H54 (cell line): ENCODE data around the gene SLC25A5.

Source experiments
- DNase-seq: peaks from one replicate; pipeline ENCODE4 v3.0.0; 2011; ENCODE audit warnings: low spot score, mixed read lengths; ENCODE audit not compliant: insufficient read length
- FAIRE-seq: peaks from 3 replicates; lab custom pipeline; 2011; peaks lifted over from hg19 to GRCh38; lab: Jason Lieb, UNC
- POLR2A ChIP-seq: IDR thresholded peaks from 2 replicates; pipeline ENCODE4 v1.6.1; 2011; ENCODE audit warnings: low read depth, mild to moderate bottlenecking, low read length

The SLC25A5 gene

DNA sequence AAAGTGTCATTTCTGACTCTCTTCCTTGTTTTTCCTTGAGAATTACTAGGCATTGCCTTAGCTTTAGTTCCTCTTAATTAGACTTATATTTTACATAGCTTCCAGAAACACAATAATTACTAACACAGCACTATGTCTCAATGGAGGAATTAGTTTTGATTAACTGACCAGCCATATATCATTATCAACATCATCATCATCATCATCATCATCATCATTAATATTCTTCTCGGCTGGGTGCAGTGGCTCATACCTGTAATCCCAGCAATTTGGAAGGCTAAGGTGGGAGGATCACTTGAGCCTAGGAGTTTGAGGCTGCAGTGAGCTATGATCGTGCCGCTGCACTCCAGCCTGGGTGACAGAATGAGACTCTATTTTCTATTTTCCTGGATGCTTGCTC lies 2.7 kb upstream of the SLC25A5 start:
- no peak for DNase-seq
- no peak for TF ChIP-seq POLR2A
- FAIRE-seq: no peak

- no peak for TF ChIP-seq POLR2A
- no peak for FAIRE-seq
- DNase-seq: no peak
Observed at GRCh38 chrX:119466970-119467369, 1.3 kb upstream of the SLC25A5 start.

DNA sequence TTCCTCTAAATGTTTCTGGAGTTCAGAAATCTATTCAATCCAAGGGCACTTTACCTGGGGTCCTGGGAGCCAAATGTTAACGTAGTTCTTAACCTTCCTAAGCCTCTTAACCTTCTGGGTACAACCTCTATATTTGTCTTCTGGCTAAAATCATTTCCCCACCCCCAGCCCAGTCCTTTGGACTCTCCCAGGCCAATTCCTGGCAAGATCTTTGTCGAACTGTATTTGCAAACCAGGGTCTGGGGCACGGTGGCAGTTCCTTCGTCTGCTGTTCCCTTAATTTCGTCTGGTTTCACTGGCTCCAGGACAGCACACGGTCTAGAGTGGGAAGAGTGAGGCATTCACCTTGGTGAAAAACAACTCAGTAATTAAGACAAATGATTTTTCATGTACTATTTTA lies 811 bp upstream of the SLC25A5 start:
- no peak for TF ChIP-seq POLR2A
- FAIRE-seq: no peak
- DNase-seq: no peak

DNA sequence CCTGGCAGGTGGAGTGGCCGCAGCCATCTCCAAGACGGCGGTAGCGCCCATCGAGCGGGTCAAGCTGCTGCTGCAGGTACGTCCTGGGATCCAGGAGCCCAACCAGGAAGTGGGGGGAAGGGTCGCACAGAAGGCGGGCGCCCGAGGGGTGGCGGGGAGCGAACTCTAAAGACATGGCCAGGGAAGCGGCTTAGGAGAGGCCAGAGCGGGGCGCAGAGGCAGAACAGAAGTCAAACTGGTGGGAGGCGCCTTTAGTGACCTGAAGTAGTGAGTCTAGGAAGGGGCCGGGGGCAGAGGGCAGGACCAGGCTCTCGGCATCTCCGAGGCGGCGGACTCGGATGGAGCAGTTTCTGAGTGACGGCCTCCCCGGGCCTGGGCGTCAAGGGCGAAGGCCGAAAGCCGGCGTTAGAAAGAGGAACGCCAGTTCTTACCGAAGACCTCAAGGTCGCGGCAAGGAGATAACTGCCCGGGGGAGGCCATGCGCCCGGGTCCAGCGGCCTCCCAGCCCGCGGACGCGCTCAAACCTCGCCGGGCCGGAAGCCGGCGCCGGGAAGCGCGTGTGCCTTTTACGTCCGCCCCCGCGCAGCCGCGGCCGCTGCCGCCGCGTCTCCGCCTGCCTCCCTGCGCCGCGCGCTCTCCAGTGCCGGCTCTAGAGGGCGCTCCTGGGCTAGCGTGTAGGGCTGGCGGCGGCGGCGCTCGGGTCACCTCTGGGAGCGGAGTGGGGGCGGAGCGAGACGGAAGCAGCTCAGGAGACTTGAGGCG lies 488 bp downstream of the SLC25A5 start:
- no peak for FAIRE-seq
- TF ChIP-seq POLR2A: peak; percentile 34
- peak; percentile 51 for DNase-seq

DNA sequence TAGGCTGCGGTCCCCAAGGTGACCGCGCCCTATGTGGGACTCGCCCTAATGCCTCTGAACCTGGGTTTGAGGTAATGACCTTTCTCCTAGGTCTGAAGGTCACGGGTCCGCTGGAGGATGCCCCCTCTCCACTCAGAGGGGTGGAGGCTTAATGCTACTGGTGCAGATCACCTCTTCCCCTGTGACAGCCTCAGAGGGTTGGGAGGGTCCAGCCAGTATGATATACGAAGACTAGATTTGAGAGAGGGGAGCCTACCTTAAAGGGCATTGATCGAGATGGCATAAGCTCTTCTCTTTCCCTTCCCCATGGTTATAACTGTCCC lies 1.0 kb downstream of the SLC25A5 start:
- FAIRE-seq: no peak
- TF ChIP-seq POLR2A: no peak

DNA sequence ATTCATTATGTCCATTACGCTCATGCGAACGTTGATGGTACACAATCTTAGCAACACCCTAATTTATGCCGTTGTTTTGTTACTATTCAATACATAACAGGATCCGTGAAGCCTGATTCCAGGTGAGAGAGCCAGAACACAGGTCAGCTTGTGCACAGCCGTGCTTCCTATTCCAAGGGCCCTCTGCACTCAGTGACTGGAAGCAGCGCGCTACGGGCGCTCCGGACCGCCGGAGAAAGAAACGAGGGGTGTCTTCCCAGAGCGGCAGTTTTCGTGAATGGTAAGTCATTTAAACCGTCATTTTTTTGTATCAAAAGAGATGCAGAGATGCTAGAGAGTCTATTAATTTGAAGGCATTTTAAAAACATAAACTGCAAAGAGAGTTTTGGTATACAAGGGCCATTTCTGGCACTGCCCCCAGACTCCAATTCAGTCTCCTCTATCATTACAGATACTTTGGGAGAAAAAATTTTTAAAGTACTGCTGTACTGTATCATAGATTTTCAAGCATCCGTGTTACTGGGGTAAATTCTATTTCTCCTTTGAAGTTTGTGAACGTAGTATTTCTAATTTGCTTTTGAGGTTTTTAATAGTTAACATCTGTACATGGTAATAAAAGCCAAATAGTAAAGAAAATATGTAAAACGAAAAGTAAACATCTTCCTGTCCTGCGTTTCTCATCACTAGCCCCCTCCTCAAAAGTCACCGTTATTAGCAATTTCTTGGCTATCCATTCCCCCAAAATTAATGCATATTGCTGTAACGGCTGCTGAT lies 6.6 kb downstream of the SLC25A5 start:
- no peak for DNase-seq
- TF ChIP-seq POLR2A: no peak
- no peak for FAIRE-seq

More for the DNA sequence above, 1.0 kb downstream of the SLC25A5 start:
- no peak for DNase-seq

DNA sequence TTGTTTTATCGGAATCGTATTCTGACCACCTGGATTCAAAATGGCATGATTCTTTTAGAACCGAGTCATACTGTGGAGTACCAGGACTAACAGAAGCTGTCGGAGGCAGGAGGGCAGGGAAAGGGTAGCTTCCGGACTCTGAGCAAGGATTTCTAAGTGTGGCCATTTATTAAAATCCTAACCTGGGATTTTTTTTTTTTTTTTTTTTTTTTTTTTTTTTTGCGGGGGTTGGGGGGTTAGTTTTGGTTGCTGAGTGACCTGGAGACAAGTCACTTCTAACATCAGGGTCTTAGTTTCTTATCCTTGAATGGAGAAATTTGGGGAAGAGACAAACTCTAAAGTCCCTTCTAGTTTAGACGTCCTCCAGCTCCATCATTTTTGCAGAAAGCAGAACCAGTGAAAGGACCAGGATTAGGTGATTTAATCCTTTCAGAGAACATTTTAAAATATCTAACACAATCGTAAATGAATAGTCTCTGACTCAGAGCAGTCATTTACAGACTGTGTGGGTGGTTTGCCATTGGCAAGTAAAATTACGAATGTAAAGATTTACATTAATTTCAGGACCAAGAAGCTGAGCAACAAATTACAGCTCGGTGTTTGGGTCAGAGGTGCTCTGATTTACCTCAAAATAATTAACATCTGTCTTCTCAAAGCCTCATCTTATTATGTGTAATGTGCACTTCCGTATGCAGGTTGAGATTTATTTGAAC lies 7.3 kb downstream of the SLC25A5 start:
- TF ChIP-seq POLR2A: no peak
- FAIRE-seq (no peak), DNase-seq (no peak)

DNA sequence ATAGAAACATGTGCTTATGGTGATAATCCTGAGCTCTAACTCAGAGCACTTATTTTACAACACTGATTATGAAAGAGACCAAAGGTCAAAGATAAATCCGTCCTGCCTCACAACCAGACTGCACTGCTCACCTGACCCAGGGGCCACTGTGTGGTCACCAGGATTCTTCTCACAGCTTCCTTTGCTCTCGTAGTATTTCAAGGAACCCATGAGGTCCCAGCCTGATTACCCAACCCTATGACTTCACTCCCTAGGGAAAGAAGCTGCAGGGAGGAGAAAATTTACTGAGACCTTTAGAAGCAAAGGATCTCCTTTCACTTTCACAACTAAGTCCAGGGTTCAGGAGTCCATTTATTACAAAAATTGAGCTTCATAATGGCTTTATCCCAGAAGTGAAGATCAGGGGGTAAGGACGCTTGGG lies 9.6 kb downstream of the SLC25A5 start:
- DNase-seq (peak; percentile 44), FAIRE-seq (peak; percentile 55)
- TF ChIP-seq POLR2A: no peak

GRCh38 chrX:119478504-119478903 lies 10.3 kb downstream of the SLC25A5 start:
- no peak for FAIRE-seq
- no peak for DNase-seq
- TF ChIP-seq POLR2A: no peak

DNA sequence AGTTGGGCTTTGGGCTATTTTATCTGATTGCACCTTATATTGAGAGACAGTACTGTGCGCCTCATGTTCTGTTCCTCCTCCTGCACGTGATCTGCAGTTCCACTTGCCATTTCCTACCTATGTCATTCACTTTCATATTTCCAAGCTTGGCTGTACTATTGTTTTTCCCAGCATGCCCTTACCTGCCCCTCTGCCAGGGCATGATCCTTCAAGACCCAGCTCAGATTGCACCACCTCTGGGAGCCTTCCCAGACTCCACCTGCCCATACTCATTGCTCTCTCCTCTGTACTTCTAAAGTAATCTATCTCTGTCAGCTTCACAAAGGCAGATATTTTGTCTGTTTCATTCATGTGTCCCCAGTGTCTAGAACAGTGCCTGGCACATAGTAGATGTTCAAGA lies 11.6 kb downstream of the SLC25A5 start:
- DNase-seq (no peak), FAIRE-seq (no peak)
- TF ChIP-seq POLR2A: no peak

DNA sequence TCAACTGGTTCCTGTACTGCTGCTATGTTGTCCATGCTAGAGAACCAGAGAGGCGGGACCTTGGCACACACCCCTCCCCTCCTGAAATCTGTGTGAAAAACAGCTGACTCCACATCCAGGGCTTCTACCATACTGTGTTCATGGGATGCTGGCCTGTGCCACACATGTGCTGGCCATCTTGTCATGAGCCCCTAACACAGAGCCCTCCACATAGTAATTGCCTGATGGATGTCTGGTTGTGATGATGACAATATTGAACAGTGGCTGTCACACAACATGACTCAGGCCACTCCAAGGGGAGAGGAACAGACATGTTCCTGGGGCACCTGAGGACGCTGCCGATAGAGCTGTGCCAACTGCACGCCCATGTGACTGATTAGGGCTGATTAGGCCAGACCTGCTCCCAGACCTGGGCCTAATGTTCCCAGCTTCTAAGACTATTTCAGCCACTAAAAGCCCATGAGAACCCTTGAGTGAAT lies 13.1 kb downstream of the SLC25A5 start:
- no peak for DNase-seq
- FAIRE-seq: no peak
- no peak for TF ChIP-seq POLR2A

DNA sequence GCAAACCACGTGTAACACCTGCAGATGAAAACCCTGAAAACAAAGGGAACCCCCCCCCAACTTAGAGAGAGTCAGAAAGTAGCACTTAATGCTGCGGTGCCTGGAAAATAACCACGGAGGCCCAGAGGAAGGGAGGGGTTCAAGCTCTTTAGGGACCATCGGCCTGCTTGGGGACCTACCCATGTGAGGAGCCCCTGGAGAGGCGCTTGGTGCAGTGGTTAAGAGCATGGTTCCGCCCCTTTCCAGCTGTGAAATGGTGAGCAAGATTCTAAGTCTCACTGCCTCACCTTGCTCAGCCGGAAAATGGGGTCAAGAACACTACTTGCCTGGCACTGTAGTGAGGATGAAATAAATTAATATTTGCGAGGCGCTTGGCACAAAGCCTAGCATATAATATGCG lies 13.8 kb downstream of the SLC25A5 start:
- no peak for FAIRE-seq
- no peak for DNase-seq
- no peak for TF ChIP-seq POLR2A

DNA sequence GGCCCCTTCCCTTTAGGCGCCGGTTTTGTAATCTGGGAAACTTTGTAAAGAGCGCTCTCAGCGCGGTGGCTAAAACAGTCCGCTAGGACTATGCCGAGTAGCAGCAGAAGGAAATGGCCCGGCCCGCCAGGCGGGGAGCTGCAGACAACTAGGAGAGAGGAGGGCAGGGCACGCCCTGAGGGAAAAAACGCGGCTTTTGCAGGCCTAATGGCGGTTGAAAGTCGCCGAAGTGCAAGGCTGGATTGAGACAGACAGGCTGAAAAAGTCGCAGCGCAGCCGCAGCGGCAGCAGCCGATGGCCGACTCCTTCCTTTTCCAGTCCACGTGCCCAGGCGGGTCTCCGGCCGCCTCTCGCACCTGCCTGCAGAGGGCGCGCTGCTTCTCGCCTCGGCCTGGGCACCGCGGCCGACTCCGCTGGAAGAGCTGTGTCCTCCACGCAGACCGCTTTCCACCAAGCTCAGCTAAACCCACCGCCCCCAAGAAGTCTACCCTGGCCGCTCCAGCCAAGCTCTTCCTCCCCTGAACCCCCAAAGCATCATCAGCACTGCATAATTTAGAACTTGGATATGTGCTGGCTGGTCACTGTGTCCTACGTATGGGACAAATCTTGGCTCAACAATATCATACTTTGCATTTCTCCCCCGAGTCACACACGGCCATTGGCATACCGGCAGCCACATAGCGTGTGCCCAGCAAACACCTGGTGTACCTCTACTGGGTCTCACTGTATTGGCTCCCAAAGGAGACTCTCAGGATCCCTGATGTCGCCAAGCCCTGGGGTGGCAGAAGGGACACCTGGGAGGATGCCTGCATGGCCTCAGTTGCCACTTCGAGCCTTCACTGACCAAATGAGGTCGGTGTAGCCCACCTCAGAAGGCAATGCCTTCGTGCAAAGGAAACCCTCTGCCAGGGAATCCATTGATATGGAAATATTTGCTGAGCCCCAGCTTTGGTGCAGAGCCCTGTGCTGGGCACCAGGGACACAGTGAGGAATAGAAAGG lies 14.5 kb downstream of the SLC25A5 start:
- DNase-seq (peak; percentile 38), FAIRE-seq (no peak)
- no peak for TF ChIP-seq POLR2A
